ENCODE measurements around the gene KCNH3.

The KCNH3 gene

GRCh38 chr12:49565406-49566265 is 26.8 kb downstream of the KCNH3 start:
- DNase-seq: no peak

DNA sequence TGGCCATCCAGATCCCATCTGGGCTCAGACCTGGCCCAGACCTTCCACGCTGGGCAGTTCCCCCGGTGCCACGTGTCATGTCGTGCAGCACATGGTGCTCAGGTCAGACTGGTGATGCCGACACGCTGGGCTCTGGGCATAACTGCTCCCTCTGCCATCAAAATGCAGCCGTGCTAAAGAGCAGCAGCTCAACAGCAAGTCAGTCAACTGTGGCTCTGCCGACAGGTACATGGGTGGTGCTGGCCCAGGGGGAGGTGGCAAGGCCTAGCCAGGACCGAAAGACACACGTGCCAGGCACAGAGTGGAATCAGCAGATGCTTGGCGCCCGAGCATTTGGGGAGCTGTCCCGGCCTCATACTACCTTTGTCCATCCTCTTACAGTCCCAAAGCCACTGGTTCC is 27.5 kb downstream of the KCNH3 start:
- no peak for DNase-seq

GRCh38 chr12:49567302-49567610 is 28.4 kb downstream of the KCNH3 start:
- DNase-seq: no peak

GRCh38 chr12:49567611-49568441 is 29.0 kb downstream of the KCNH3 start, which contains the start of gene MCRS1:
MCRS1 (minus strand) TSS chr12:49568142; CDS start chr12:49566731, 1,411 bp downstream.
- DNase-seq: peak; percentile 73

- DNase-seq: no peak
These were observed 29.8 kb downstream of the KCNH3 start for GRCh38 chr12:49568442-49569162.

- no peak for DNase-seq
These were observed 38.9 kb downstream of the KCNH3 start for GRCh38 chr12:49577589-49578315.

GRCh38 chr12:49578471-49579112 is 39.8 kb downstream of the KCNH3 start:
- DNase-seq: no peak

DNA sequence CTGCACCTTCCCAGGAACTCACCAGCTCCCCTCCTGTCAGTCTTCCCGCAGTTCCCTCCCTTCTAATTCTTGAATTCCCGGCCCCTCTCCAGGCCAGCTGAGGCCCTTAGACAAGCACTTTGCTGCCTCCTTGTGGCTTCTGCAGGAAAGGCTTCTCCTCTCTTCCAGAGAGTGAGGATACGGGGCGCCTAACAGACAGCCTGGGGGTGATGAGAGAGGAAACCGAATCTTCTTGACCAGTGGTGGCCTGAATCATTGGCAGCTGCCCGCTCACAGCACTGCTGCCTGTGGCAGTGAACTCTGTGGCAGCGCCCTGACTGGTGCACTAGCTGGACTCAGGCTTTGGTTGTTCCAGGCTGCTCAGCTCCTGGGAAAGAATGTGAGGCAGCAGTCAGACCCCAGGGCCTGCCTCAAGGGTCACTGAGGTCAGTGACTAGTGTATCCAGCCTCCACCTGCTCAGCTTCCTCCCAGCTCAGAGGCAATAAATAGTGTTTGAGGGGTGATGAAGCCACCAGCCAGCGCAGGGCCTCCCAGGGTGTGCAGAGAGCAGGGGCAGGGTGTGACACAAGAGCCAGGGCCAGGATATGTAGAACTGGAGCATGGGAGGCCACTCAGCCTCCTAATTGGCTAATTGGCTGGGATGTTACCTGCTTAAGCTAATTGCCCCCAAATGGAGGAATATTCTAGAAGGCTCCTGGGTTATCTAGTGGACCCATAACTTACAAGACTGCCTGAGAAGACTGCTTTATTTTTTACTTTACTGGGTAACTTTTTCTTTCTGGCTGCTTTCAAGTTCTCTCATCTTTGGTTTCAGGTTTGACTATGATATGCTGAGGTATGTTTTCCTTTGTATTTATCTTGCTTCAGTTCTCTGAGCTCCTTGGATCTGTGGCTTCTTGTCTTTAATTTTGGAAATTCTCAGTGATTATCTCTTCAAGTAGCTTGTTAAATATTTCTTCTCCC is 42.0 kb downstream of the KCNH3 start:
- no peak for DNase-seq

GRCh38 chr12:49582201-49582600 is 43.4 kb downstream of the KCNH3 start:
- no peak for DNase-seq

DNA sequence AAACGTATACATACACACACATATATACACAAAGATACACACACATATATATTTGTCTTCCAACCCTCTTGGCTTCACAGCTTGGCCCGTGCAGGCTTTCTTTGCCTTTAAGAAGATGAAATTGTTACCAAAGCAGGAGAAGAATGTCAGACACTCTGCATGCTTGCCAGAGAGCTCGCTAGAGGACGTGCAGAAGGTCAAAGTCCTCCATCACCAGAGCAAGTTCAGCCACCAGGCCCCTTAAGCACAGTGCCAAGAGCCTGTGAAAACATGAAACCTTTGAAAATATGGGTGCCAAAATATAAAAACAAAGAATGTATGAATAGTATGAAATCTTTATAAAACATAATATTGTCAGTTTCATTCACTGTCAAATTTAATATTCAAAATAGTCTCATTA is 44.0 kb downstream of the KCNH3 start:
- no peak for DNase-seq

GRCh38 chr12:49583366-49584094 is 44.7 kb downstream of the KCNH3 start:
- no peak for DNase-seq

DNA sequence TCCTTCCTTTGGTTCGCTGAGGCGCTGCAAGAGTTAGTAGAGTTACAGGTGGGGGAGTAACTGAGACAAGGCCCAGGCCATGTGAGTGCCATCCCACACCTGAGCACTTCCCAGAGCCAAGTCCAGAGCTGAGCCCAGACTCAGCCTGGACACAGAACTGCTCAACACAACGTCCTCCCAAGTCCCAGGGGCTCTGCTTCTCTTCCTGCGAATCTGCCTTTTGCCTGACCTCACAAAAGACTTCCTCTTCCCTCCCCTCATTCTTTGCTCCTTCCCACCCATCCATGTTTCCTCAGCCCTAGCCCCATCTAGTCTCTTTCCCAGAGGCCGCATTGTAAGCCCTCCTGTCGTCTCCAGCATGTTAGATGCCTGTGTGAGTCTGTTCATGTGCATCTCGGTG is 45.8 kb downstream of the KCNH3 start:
- DNase-seq: no peak

DNA sequence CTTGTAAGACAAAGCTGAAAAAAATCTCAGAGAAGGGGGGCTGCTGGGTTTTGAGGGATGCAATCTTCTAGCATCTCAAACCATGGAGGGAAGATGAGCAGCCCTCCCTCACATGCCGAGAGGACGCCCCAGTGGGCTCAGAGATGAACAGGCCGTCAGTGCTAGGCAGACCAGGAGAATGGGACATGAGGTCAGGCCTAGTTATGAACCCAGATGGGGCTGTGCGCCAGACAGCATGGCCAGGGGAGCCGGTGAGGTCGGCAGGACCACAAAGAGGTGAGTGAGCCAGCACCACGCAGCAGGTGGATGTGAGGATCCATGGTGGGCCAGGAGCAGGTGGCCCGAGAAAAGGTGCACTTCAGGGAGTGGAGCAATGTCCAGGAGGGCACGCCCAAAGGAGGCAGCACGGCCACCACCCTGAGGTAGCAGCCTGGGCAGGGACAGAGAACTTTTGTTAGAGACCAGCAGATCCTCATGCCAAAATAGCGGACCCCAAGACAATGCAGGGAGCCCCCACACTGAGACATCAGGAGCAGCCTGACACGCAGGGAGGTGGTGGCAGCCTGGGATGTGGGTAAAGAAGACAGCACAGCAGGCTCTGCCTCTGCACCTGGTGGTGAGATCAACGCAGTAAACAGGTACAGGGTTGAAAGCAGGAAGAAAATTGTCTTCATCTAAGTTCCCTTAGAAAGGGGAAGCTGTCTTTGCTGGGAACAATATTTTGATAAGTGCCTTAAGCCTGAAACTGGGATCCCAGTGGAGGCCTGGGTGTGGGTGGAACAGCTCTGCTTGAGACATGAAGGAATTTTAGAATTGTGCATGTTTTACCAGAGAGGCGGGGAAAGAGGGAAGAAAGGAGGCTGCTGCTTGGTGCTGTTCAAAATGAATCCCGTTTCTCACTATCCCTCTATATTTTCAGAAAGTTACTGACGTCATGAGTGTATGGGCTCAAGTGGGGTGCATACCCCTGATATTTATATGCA is 46.9 kb downstream of the KCNH3 start:
- no peak for DNase-seq

GRCh38 chr12:49587174-49587908 is 48.5 kb downstream of the KCNH3 start:
- no peak for DNase-seq

DNA sequence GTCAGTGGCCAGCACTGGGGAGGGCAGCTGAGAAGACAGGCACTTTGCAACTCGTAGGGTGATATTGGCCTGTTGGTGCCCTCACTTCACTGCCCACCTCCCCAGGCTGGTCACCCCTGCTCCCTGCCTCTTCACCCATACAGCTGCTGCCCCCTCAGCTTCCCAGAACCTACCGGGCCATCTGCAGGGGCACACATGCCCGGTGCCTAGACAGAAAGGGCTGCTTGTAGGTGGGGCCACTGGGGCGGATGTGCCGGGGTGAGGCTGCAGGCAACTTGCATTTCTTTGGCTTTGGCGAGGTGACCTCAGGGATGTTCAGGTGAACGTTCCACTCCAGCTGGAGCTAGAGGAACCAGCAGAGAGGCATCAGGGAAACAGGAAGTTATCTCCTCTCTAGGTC is 49.5 kb downstream of the KCNH3 start:
- no peak for DNase-seq

- DNase-seq: peak; percentile 49
These were observed 50.1 kb downstream of the KCNH3 start for GRCh38 chr12:49588721-49589516.

DNA sequence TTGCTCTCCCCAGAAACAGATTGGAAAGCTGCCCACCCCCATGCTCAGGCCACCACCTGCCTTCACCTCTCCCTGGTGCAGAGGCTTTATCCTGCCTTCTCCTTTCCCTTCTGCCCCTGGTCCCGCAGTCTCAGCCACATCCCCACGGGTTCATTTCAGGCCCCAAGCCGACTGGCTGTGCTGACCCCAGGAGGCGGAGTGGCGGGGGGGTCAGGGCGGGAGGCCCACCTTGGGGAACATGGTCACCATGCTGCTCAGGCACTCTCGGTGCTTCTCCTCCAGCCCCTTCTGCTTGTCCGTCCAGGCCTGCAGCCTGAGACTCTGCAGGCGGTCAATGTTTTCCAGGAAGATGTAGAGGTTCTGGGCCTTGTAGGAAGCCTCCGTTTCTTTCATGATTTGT is 59.7 kb downstream of the KCNH3 start:
- no peak for DNase-seq
